HG02678 (cell line): Measurements from ENCODE around the gene PDE6A.
A peak's percentile ranks its signal among the peaks of the same experiment; 100 is the strongest.

ENCODE experiments used
- ATAC-seq: cut with Tn5 transposase; IDR thresholded peaks from one replicate; pipeline ENCODE4 v1.9.1; 2021; ENCODE audit warnings: mild to moderate bottlenecking, moderate library complexity; ENCODE audit not compliant: unreplicated experiment

The PDE6A gene

GRCh38 chr5:149944666-149945065, at the start of gene PDE6A:
TSS of gene PDE6A (minus strand) at chr5:149944793. CDS start at chr5:149944673, 120 bp downstream.
- no peak for ATAC-seq

- ATAC-seq = no peak
Measured at GRCh38 chr5:149993471-149993870, 48.9 kb upstream of the PDE6A start.

- ATAC-seq = peak; percentile 79
Measured at GRCh38 chr5:149990518-149991376, 46.2 kb upstream of the PDE6A start.

GRCh38 chr5:149988126-149988525, 43.5 kb upstream of the PDE6A start:
- no peak for ATAC-seq

GRCh38 chr5:149982505-149982904, 37.9 kb upstream of the PDE6A start:
- ATAC-seq = no peak

- ATAC-seq = no peak
Measured at GRCh38 chr5:149981206-149981605, 36.6 kb upstream of the PDE6A start.

- ATAC-seq = no peak
Measured at GRCh38 chr5:149979896-149980295, 35.3 kb upstream of the PDE6A start.

- ATAC-seq = no peak
Measured at GRCh38 chr5:149975409-149975808, 30.8 kb upstream of the PDE6A start.

- ATAC-seq = no peak
Measured at GRCh38 chr5:149969181-149969930, 24.8 kb upstream of the PDE6A start.

- no peak for ATAC-seq
Measured at GRCh38 chr5:149966946-149967345, 22.4 kb upstream of the PDE6A start.

GRCh38 chr5:149963729-149964128, 19.1 kb upstream of the PDE6A start:
- no peak for ATAC-seq

- no peak for ATAC-seq
Measured at GRCh38 chr5:149962601-149963300, 18.2 kb upstream of the PDE6A start.

GRCh38 chr5:149961957-149962409, 17.4 kb upstream of the PDE6A start:
- no peak for ATAC-seq

GRCh38 chr5:149961186-149961685, 16.6 kb upstream of the PDE6A start:
- no peak for ATAC-seq

GRCh38 chr5:149960272-149961185, 15.9 kb upstream of the PDE6A start, which contains the start of gene SLC26A2:
TSS of gene SLC26A2 (plus strand) at chr5:149960758. CDS start at chr5:149977653, 16,895 bp downstream.
- ATAC-seq = peak; percentile 99

GRCh38 chr5:149959406-149960236, 15.0 kb upstream of the PDE6A start:
- ATAC-seq = no peak

GRCh38 chr5:149957855-149958254, 13.3 kb upstream of the PDE6A start:
- ATAC-seq = no peak

- ATAC-seq = no peak
Measured at GRCh38 chr5:149956685-149957084, 12.1 kb upstream of the PDE6A start.

GRCh38 chr5:149954798-149955197, 10.2 kb upstream of the PDE6A start:
- ATAC-seq = no peak
